Esophagus squamous epithelium (tissue), 4 donors: Measurements from ENCODE around the gene SOX6.

Source experiments
- POLR2A ChIP-seq, 4 donors: fragments of 450-650 bp; IDR thresholded peaks; one replicate each; pipeline ENCODE4 v1.6.1; 2017; ENCODE audit warnings: antibody characterized with exemption in 4 of 4, mild to moderate bottlenecking in 4 of 4, moderate library complexity in 3 of 4
- TF ChIP-seq, protein P1 (sequence below), 6 experiments: fragments of 450-650 bp in 4 of 6; fragments of 200-600 bp in 2 of 6; sonication (generic) in 2 of 6; IDR thresholded peaks; one replicate each; pipeline ENCODE4 v1.5.1; 2016 to 2019; ENCODE audit warnings: antibody characterized with exemption in 6 of 6, mild to moderate bottlenecking in 4 of 6, moderate library complexity in 4 of 6

GRCh38 chr11:16191212-16191867, 165.0 kb downstream of the SOX6 start:
- TF ChIP-seq, protein P1, sequence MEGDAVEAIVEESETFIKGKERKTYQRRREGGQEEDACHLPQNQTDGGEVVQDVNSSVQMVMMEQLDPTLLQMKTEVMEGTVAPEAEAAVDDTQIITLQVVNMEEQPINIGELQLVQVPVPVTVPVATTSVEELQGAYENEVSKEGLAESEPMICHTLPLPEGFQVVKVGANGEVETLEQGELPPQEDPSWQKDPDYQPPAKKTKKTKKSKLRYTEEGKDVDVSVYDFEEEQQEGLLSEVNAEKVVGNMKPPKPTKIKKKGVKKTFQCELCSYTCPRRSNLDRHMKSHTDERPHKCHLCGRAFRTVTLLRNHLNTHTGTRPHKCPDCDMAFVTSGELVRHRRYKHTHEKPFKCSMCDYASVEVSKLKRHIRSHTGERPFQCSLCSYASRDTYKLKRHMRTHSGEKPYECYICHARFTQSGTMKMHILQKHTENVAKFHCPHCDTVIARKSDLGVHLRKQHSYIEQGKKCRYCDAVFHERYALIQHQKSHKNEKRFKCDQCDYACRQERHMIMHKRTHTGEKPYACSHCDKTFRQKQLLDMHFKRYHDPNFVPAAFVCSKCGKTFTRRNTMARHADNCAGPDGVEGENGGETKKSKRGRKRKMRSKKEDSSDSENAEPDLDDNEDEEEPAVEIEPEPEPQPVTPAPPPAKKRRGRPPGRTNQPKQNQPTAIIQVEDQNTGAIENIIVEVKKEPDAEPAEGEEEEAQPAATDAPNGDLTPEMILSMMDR (IDR thresholded peaks at IDR 0.05), result no peak
- TF ChIP-seq POLR2A (IDR thresholded peaks at IDR 0.05), result no peak
